SU-DHL-6 (cell line): ENCODE measurements around the gene PRLR.

Experiments
- CTCF ChIP-seq: fragments of 200-600 bp; sonication (generic); IDR thresholded peaks from one replicate; pipeline ENCODE4 v1.5.1; 2017; ENCODE audit warnings: antibody characterized with exemption, mild to moderate bottlenecking, low read length, moderate library complexity; ENCODE audit not compliant: insufficient read depth, poor library complexity, severe bottlenecking
- EZH2phosphoT487 ChIP-seq: fragments of 200-600 bp; sonication (generic), shearing (Covaris generic); conservative IDR thresholded peaks from 2 replicates; pipeline ENCODE4 v1.6.1; 2018; ENCODE audit warnings: mild to moderate bottlenecking, antibody characterized with exemption, low read length, moderate library complexity, mixed read lengths

- TF ChIP-seq CTCF (no peak), EZH2phosphoT487 (no peak)
These were observed 187.5 kb downstream of the PRLR start for GRCh38 chr5:35042781-35043180.
